Measurements from ENCODE around the gene SMARCA4.

DNA sequence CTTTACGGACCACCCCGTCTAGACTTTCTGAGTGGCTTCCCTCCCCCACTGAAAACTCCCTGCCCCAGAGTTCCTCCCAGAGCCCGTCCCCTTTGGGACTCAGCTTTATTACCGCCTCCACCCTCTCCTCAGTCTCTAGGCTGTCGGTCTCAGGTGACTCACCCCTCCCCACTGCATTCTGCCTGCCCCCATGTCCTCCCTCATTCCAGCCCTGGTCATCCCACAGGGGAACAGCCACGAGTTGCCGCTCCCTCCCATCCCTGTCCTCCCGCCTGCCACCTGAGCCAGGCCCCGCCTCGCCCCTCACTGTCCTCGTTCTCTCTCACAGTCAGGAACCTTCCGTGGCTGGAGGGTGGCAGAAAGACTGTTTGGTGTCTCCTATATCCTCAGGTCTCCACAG is 57.3 kb downstream of the SMARCA4 start:
- TF ChIP-seq CTCF (conservative IDR thresholded peaks at IDR 0.05; ENCODE audit: low read depth in 2 of 2): no peak
- no peak for TF ChIP-seq CREB1 (CRISPR knock-in tag; IDR thresholded peaks at IDR 0.05; ENCODE audit: low read depth)

Data from GM23338 (cell line).